ENCODE data around the gene SOHLH1.

SOHLH1 gene, protein sequence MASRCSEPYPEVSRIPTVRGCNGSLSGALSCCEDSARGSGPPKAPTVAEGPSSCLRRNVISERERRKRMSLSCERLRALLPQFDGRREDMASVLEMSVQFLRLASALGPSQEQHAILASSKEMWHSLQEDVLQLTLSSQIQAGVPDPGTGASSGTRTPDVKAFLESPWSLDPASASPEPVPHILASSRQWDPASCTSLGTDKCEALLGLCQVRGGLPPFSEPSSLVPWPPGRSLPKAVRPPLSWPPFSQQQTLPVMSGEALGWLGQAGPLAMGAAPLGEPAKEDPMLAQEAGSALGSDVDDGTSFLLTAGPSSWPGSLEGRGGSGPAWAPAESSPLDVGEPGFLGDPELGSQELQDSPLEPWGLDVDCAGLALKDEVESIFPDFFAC

GRCh38 chr9:135699440-135699839 is at the start of gene SOHLH1:
TSS of gene SOHLH1 (minus strand) at chr9:135699481. CDS start at chr9:135699467, 14 bp downstream.
- no peak for DNase-seq

- no peak for DNase-seq
These were observed 49.4 kb upstream of the SOHLH1 start for GRCh38 chr9:135748676-135749075.

- no peak for DNase-seq
These were observed 48.0 kb upstream of the SOHLH1 start for GRCh38 chr9:135747311-135747710.

DNA sequence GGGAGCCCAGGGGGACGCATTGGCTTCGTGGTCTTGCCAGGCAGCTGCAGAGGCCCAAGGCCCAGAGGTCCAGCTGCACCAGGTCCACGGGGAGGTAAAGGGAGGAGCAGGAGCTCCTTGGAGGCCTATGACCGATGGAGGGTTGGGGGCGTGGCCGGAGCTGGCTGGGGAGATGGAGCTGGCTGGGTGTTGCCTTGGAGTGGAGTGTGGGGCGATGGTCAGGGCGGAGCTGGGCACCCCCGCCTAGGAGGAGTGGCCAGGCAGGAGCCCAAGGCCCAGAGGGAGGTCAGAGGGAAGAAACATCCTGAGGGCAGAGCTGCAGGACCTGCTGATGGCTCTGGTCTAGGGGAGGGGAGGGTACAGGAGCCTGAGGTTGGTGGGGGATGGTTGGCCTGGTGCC is 47.3 kb upstream of the SOHLH1 start:
- no peak for DNase-seq

- DNase-seq = no peak
These were observed 46.5 kb upstream of the SOHLH1 start for GRCh38 chr9:135745686-135746324.

- no peak for DNase-seq
These were observed 45.9 kb upstream of the SOHLH1 start for GRCh38 chr9:135745189-135745588.

DNA sequence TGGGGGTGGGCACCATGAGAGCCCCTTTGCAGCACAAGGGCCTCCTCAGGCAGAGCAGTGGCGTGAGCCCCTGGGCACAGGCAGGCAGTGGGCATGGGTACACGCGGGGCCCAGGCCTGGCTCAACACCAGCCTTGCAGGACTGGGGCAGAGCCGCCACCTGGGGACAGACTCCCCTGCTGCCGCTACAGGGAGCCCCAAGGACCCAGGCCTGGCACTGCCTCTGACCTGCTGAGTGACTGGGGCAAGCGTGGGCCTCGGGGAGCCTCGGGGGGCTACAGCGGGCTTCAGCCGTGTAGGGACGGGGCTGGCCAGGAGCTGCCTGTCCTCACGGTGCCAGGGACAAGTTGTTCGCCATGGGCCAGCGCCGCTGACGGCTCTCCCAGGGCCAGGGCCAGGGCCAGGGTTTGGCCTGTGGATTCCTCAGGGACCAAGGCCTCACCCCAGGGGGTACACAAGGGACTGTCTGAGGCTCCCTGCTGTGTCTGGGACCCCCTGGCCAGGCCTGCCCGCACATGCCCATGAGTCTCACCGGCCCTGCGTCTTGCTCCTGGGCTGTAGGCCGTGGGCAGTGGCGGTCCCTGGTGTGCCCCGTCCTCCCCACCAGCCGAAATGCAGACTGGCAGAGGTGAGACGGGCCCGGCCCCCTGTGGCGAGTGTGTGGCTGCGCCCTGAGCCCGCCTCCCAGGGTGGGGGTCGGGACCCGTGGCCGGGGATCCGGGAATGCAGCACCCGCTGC is 45.2 kb upstream of the SOHLH1 start:
- no peak for DNase-seq

DNA sequence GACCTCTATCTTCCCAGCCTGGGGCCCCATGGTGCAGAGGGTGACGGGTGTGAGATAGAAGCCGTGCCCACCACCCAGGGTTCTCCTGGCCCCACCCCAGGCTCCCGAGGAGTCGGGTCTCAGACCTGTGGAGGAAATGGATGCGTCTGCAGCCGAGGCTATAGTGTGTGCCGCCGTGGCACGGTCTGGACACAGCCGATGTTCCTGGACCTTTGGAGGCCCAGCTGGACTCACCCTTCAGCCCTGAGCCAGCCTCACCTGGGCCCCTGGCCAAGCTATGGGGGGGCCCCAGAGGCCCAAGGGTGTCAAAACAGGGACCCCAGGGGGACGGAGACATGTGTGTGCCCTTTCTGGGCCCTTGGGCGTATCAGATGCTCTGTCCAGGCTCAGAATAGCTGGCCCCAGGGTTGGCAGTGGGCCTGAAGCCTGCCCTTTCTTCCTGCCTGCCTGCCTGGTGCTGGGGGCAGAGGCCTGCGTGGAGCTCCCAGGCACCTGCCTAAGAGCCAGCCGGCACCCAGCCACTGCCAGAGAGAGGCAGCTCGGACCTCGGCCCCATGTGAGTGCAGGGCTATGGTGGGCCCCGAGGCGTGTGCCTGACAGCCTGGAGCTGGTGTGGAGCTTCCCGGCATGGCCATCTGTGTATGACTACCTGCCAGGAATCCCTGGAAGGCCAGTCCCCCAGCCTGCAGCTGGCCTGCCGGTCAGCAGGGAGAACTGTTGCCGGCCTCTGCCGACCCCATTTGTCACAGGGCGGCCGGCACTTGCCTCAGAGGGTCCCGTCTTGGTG is 44.5 kb upstream of the SOHLH1 start:
- no peak for DNase-seq

DNA sequence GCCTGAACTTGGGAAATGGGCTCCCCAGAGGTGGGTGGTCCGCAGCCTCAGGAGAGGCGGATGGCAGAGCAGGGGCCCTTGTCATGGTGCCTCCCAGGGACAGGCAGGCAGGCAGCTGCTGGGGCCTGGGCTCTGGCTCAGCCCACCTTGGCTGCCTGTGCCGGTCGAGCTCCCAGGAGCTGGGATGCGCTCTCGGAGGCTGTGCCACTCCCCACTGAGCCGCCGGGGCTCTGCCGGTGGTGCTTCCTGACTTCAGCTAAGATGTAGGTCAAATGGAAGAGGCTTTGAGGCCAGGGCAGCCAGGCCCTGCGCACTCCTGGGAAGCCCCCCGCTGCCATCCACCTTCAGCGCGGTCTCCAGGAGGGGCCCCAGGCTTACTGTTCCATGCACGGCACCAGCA is 43.7 kb upstream of the SOHLH1 start:
- no peak for DNase-seq

- DNase-seq = no peak
These were observed 42.3 kb upstream of the SOHLH1 start for GRCh38 chr9:135741276-135742219.

DNA sequence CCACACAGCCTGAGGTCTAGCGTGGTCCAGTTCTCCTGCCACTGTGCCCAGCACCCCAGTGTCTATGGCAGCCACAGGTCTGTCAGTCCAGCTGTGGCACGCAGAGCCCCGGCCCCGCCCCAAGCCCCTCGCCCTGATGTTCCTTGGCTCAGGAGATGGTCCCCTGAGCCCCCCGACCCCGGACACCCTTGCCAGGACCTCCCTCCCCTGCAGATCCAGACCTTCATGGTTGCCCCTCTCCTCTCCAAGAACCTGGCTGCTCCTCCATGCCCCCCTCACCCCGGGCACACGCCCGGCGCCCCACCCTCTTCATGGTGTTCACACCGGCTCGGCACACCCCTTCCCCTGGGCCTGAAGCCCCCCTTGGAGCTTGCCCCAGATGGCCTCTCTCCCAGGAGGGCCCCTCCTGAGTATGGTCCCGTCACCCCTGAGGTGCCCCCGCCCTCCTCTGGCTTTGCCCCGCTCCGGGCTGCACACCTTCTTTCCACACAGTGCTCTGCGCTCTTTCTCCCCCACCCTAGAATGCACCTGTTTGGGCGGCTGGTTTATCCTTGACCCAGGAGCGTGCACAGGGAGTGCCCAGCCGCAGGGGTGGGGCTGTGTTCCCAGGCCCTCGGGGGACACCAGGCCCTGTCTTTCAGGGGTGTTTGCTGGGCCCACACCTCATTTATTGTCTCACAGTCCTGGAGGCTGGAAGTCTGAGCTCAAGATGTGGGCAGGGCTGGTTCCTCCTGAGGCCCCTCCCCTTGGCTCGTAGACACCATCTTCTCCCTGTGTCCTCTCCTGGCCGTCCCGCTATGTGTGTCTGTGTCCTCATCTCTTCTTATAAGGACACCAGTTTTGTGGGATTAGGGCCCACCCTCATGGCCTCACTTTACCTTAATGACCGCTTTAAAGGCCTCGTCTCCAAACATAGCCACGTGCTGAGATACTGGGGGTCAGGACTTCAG is 40.3 kb upstream of the SOHLH1 start:
- DNase-seq = no peak

GRCh38 chr9:135737840-135738521 is 38.7 kb upstream of the SOHLH1 start:
- DNase-seq = no peak

GRCh38 chr9:135736979-135737839 is 37.9 kb upstream of the SOHLH1 start:
- DNase-seq = no peak

DNA sequence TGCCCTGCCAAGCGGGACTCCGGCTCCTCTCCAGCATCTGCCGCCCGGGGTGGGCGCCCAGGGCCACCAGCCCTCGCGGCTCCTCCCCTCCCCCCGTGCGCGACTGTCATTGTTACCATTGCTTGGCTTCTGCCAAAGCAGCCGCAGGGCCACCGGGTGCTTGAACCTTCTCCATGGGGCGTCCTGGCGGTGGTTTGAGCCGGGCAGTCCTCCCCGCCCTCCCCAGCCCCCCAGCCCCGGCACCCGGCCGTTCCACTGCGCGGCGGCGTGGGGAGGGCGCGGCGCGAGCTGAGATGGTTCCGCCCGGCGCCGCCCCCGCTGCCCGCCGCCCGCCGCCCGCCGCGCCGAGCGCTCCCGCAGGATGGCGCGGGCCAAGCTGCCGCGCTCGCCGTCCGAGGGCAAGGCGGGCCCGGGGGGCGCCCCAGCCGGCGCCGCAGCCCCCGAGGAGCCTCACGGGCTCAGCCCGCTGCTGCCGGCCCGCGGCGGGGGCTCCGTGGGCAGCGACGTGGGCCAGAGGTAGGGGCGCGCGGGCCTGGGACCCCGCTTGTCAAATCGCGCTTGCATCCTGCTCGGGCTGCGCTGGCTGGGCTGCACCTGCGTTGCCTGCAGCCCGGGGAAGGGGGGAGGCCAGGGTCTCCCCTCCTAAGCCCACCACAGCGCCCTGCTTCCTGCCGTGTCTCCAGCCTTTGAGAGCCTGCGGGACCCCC is 37.1 kb upstream of the SOHLH1 start:
- DNase-seq = no peak

DNA sequence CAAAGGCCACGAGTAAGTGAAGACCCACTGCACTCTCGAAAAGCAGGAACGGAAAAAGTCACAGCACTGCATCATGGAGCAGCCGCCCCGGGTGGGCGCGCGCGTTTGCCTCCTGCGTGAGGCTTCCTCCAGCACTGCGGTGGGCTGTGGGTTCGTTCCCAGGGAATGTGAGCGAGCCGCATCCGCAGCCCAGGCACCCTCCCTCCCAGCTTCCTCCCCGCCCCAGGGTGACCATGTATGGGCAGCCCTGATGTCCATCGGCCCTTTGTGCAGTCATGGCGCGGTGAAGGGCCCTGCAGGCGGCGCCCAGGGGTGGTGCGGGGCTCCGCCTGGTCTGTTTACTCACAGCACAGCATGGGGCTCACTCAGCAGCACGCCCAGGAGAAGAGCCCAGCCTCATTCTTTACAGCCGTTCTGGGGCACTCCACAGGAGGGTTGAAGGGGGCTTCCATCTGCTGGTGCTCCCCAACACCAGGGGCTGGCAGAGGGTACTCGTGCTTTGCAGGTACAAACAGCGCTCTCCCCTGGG is 35.4 kb upstream of the SOHLH1 start:
- no peak for DNase-seq

DNA sequence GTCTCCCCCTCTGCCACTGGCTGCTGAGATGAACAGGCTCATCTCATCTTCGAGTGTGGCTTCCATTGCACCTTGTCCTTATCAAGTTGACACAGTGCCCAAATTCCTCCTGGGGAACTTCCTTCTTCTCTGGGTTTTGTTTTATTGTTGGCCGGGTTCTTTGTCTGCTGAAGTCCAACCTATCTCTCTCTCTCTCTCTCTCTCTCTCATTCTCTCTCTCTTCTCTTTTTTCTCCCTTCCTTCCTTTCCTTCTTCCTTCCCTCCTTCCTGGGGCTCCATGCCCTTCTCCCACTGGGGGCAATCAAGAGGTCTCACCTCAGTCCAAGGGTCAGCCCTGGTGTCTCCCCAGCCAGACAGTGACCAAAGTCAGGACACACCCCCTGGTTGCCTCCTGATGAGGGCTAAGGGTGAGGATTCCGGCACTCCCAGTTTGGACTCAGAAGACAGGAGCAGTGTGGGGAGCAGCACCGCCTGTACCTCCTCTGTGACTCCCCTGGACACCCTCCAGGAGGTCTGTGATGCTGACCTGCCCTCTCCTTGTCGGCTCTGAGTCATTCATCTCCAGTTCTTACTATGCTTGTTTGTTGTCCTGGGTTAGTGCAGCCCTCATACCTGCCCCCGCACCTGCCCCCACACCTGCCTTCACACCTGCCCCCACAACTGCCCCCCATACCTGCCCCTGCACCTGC is 33.4 kb upstream of the SOHLH1 start:
- DNase-seq = no peak

- DNase-seq = no peak
These were observed 32.2 kb upstream of the SOHLH1 start for GRCh38 chr9:135731454-135731853.

Data from Kasumi-1 (cell line).